Fibroblast of pulmonary artery (primary cell): Measurements from ENCODE around the gene BGLAP.

Source experiments
- DNase-seq: peaks from one replicate; pipeline ENCODE4 v3.0.0-alpha.2; 2010; ENCODE audit warnings: low read depth
- H3K4me3 ChIP-seq: replicated peaks from 2 replicates; pipeline ENCODE4 v1.5.1; 2011; ENCODE audit warnings: low read depth, mild to moderate bottlenecking, control low read depth, low read length, moderate library complexity
- CTCF ChIP-seq: IDR thresholded peaks from 2 replicates; pipeline ENCODE4 v1.5.1; 2011; ENCODE audit warnings: mild to moderate bottlenecking, control low read depth, low read length, inconsistent platforms; ENCODE audit errors: missing control alignments

BGLAP gene

GRCh38 chr1:156266051-156266450 lies 24.1 kb downstream of the BGLAP start:
- no peak for TF ChIP-seq CTCF

GRCh38 chr1:156268336-156268735 lies 26.4 kb downstream of the BGLAP start:
- DNase-seq = peak; percentile 65
- no peak for TF ChIP-seq CTCF
- H3K4me3 ChIP-seq = no peak overlapping the region

More at GRCh38 chr1:156266051-156266450, 24.1 kb downstream of the BGLAP start:
- DNase-seq = no peak
- no peak overlapping the region for H3K4me3 ChIP-seq

GRCh38 chr1:156270314-156270713 lies 28.3 kb downstream of the BGLAP start:
- no peak overlapping the region for H3K4me3 ChIP-seq
- no peak for DNase-seq
- TF ChIP-seq CTCF = no peak

GRCh38 chr1:156276532-156276931 lies 34.5 kb downstream of the BGLAP start:
- no peak overlapping the region for H3K4me3 ChIP-seq
- no peak for TF ChIP-seq CTCF

GRCh38 chr1:156276966-156277381 lies 35.0 kb downstream of the BGLAP start:
- DNase-seq = peak; percentile 67
- no peak overlapping the region for H3K4me3 ChIP-seq
- TF ChIP-seq CTCF = no peak

More at GRCh38 chr1:156276532-156276931, 34.5 kb downstream of the BGLAP start:
- peak; percentile 70 for DNase-seq

- TF ChIP-seq CTCF = no peak
- no peak for DNase-seq
- no peak overlapping the region for H3K4me3 ChIP-seq
Observed at GRCh38 chr1:156279837-156280236, 37.9 kb downstream of the BGLAP start.

- peak; percentile 51 for DNase-seq
- peak overlapping the region; percentile 93 for H3K4me3 ChIP-seq
Observed at GRCh38 chr1:156281281-156281680, 39.3 kb downstream of the BGLAP start.

More at GRCh38 chr1:156281281-156281680, 39.3 kb downstream of the BGLAP start:
- peak; percentile 7 for TF ChIP-seq CTCF
